Kidney (tissue), 14 donors: Measurements from ENCODE around the gene KCNH4. TPM values are rescaled to one million over a fixed set of nuclear protein-coding genes. Genes with fewer than 3 reads are reported as not detected.
A peak's percentile ranks its signal among the peaks of the same experiment; 100 is the strongest.

Source experiments
- DNase-seq, 5 donors: peaks; one replicate each; pipeline ENCODE4 v3.0.0-alpha.2; 2013 to 2020
- FAIRE-seq: peaks from 2 replicates; lab custom pipeline; 2012; peaks lifted over from hg19 to GRCh38; lab: Jason Lieb, UNC
- H3K27ac ChIP-seq, 2 donors: one replicate each; pipeline ENCODE4 v1.7.0; 2013; ENCODE audit warnings: low read depth in 2 of 2, low read length in 2 of 2, inconsistent platforms in 1 of 2
- H3K27me3 ChIP-seq: one replicate; pipeline ENCODE4 v1.7.1; 2013; ENCODE audit warnings: low read length, inconsistent platforms; ENCODE audit not compliant: control insufficient read depth, insufficient read depth
- H3K36me3 ChIP-seq, 3 donors: one replicate each; pipeline versions ENCODE4 v1.7.0 to v1.7.1; 2013; ENCODE audit warnings: low read length in 3 of 3, control low read depth in 1 of 3, inconsistent platforms in 1 of 3; ENCODE audit not compliant: insufficient read depth in 3 of 3, control insufficient read depth in 2 of 3
- H3K4me1 ChIP-seq, 3 donors: one replicate each; pipeline versions ENCODE4 v1.7.0 to v1.7.1; 2013; ENCODE audit warnings: low read length in 3 of 3, inconsistent platforms in 1 of 3, low read depth in 1 of 3; ENCODE audit not compliant: control insufficient read depth in 2 of 3, insufficient read depth in 2 of 3
- H3K4me3 ChIP-seq, 3 donors: one replicate each; pipeline versions ENCODE4 v1.7.0 to v1.8.1; 2013; ENCODE audit warnings: low read length in 3 of 3, control low read depth in 1 of 3, inconsistent platforms in 1 of 3
- H3K9ac ChIP-seq, 3 donors: one replicate each; pipeline versions ENCODE4 v1.7.0 to v1.7.1; 2013; ENCODE audit warnings: low read length in 3 of 3, control low read depth in 1 of 3, inconsistent platforms in 1 of 3
- H3K9me3 ChIP-seq, 3 donors: one replicate each; pipeline versions ENCODE4 v1.7.0 to v1.7.1; 2013; ENCODE audit warnings: low read length in 3 of 3, control low read depth in 1 of 3, inconsistent platforms in 1 of 3; ENCODE audit not compliant: control insufficient read depth in 2 of 3, insufficient read depth in 1 of 3
- CTCF ChIP-seq: IDR thresholded peaks from 3 replicates; pipeline ENCODE4 v1.5.1; 2012; ENCODE audit warnings: mild to moderate bottlenecking, moderate library complexity, borderline replicate concordance; ENCODE audit not compliant: insufficient read depth; ENCODE audit errors: extremely low read depth
- intact Hi-C: fragments of 100-400 bp; cut with DNase I; formaldehyde crosslinking; loops from one replicate; pipeline ENCODE4 v1.11.1; 2022
- polyA plus RNA-seq: library from polyadenylated mRNA; stranded (reverse); fragments of 350-450 nt; fragmentation: Illumina TruSeq; extraction: RNeasy Lipid Tissue Mini Kit (QIAGEN cat#74804); gene quantifications from one replicate; pipeline ENCODE4 v1.2.3, GENCODE V29; 2014; ENCODE audit warnings: low read depth, low replicate concordance; ENCODE audit not compliant: insufficient read depth
- total RNA-seq: library from RNA; stranded (reverse); fragmentation: NEBNext Ultra II Directional; extraction: Animal tissue kit (Norgen Biotek cat#: 25700); gene quantifications from one replicate; pipeline ENCODE4 v1.2.1, GENCODE V29; 2021
- donor health status: control.
- donor health status: control.
- donor health status: control.
- donor health status: control.
- donor health status: control.
- donor health status: DM: yes; HTN: yes; CAD: no.
- donor health status: Normal renal cell carcinoma (clear cell type).

Gene KCNH4
- total and polyA plus RNA-seq, 2 donors from 2014 or later: 0.35 TPM; not detected in 1

DNA sequence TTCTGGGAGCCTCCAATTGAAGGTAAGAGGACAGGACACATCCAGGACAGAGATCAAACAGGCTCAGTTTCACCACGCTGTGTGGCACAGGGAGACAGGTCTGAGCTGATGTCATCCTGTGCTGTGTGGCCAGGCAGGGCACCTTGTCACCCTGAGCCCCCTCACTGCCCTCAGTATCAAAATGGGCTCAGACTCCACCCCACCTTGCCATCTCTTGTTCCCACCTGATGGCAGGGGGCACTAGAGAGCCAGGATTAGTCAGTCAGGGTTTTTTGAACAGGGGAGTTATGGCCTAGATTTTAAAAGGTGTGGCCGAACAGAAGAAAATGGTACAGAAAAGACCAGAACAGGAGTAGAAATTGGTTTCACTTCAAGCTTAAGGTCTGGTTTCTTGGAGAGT, 62.4 kb downstream of the KCNH4 start:
- Histone ChIP-seq H3K9ac (no peak overlapping the region), H3K27me3 (no peaks in the 10 kb centered on the region), H3K4me3 (no peak overlapping the region), H3K36me3 (peaks cover 0 to 9% (median 2%) of the 10 kb centered on the region in 3 donors), H3K27ac (no peak overlapping the region), H3K9me3 (no peaks in the 10 kb centered on the region), H3K4me1 (peaks cover 0 to 9% (median 6%) of the 10 kb centered on the region in 3 donors)
- TF ChIP-seq CTCF: peak; percentile 37
- no peak for DNase-seq
- no peak for FAIRE-seq
- intact Hi-C loops: loop anchor here (5.0 kb wide), 1 partner anchor 156 kb away; no protein-coding TSS in a partner anchor

- TF ChIP-seq CTCF: no peak
- DNase-seq (no peak), FAIRE-seq (no peak)
- Histone ChIP-seq H3K27me3 (no peaks in the 10 kb centered on the region), H3K36me3 (peaks cover 0 to 9% (median 2%) of the 10 kb centered on the region in 3 donors), H3K4me1 (peaks cover 0 to 10% (median 7%) of the 10 kb centered on the region in 3 donors), H3K27ac (no peak overlapping the region), H3K9me3 (no peaks in the 10 kb centered on the region), H3K4me3 (no peak overlapping the region), H3K9ac (no peak overlapping the region)
- intact Hi-C loops: loop anchor here (5.0 kb wide), 1 partner anchor 156 kb away; no protein-coding TSS in a partner anchor
Measured at GRCh38 chr17:42118126-42118510, 62.8 kb downstream of the KCNH4 start.

- DNase-seq: no peak
- Histone ChIP-seq H3K9ac (no peak overlapping the region), H3K27me3 (no peaks in the 10 kb centered on the region), H3K4me3 (no peak overlapping the region), H3K27ac (no peak overlapping the region), H3K9me3 (no peaks in the 10 kb centered on the region), H3K36me3 (peaks cover 0 to 9% (median 2%) of the 10 kb centered on the region in 3 donors), H3K4me1 (peaks cover 0 to 14% (median 12%) of the 10 kb centered on the region in 3 donors)
- intact Hi-C loops: loop anchor here (5.0 kb wide), 1 partner anchor 155 kb away; no protein-coding TSS in a partner anchor
- no peak for TF ChIP-seq CTCF
- FAIRE-seq: no peak
Measured at GRCh38 chr17:42117397-42118125, 63.4 kb downstream of the KCNH4 start.
